GM13977 (cell line): ENCODE results near the gene ANKS3.

Experiments used
- DNase-seq: peaks from one replicate; pipeline ENCODE4 v3.0.0; 2012; ENCODE audit warnings: low spot score
- CTCF ChIP-seq: IDR thresholded peaks from 2 replicates; pipeline ENCODE4 v1.5.1; 2012; ENCODE audit warnings: mild to moderate bottlenecking, control low read depth; ENCODE audit not compliant: insufficient read depth; ENCODE audit errors: extremely low read depth, missing control alignments
- in situ Hi-C: fragments of 300-500 bp; cut with MboI; formaldehyde crosslinking; loops from one replicate; pipeline ENCODE4 v1.12.0; 2022; ENCODE audit warnings: low sequenced_read_pairs, low pct_unique_long_range_greater_than_20kb, mixed read lengths, inconsistent platforms; ENCODE audit not compliant: unreplicated experiment

ANKS3 gene

GRCh38 chr16:4718466-4718865 lies 15.6 kb downstream of the ANKS3 start:
- in situ Hi-C loops = no loop called here
- TF ChIP-seq CTCF = no peak
- no peak for DNase-seq

GRCh38 chr16:4714996-4715395 lies 19.1 kb downstream of the ANKS3 start:
- in situ Hi-C loops = no loop called here
- no peak for TF ChIP-seq CTCF
- no peak for DNase-seq

DNA sequence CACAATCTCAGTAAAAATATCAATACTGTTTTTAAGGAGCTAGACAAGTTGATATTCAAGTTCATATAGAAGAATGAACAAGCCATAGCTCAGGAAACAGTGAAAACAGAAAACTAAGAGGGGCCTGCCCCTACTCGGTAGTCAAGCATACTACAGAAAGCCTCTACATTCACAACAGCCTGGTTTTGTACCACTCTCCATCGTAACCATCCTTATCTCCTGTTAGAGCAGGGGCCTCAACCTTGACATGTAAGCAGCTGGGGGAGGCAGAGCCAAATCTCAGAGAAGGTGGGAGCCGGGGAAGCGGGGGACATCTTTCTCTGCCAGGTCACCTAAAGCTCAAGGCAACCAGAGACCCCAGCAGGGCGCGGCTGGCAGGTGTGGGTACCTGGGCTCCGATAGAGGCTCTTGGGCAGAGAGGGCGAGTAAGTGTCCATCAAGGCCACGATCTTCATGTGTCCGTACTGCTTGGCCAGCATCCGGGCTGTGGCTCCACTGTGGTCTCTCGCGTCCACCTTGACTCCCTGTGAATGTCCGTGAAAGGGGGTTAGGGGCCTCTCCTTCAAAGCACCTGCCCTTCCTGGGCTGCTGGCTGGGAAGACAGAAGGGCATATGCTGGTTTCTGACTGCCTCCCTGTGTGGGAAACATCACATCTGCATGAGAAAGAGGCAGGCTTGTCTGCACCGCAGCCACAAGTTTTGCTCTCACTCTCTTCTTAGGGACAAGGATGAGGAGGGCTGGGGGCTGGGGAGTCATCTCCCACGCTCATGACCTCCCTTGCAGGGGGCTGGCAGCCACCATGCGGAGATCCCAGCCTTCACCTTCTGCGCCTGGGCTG lies 20.2 kb downstream of the ANKS3 start:
- in situ Hi-C loops = no loop called here
- TF ChIP-seq CTCF = no peak
- no peak for DNase-seq

DNA sequence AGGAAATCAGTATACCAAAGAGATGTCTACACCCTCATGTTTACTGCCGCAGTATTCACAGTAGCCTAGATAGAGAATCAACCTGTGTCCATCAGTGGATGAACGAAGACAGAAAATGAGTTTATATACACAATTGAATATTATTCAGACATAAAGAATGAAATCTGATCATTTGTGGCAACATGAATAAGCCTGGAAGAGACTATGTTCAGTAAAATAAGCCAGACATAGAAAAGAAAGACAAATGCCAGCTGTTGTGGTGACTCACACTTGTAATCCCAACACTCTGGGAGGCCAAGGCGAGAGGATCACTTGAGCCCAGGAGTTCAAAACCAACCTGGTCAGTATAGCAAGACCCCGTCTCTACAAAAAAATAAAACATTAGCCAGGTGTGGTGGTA lies 24.6 kb downstream of the ANKS3 start:
- DNase-seq = no peak
- no peak for TF ChIP-seq CTCF
- in situ Hi-C loops = no loop called here

GRCh38 chr16:4706871-4707270 lies 27.2 kb downstream of the ANKS3 start:
- no peak for TF ChIP-seq CTCF
- in situ Hi-C loops = no loop called here
- no peak for DNase-seq

GRCh38 chr16:4704913-4705312 lies 29.2 kb downstream of the ANKS3 start:
- DNase-seq = no peak
- in situ Hi-C loops = no loop called here
- TF ChIP-seq CTCF = no peak
